GM19351 (cell line): Measurements from ENCODE around the gene CCDC47.
A peak's percentile ranks its signal among the peaks of the same experiment; 100 is the strongest.

ENCODE experiments used
- ATAC-seq: cut with Tn5 transposase; IDR thresholded peaks from one replicate; pipeline ENCODE4 v1.9.1; 2021; ENCODE audit warnings: mild to moderate bottlenecking, moderate library complexity; ENCODE audit not compliant: unreplicated experiment

The CCDC47 gene

GRCh38 chr17:63699638-63700527, 73.5 kb downstream of the CCDC47 start, which contains the start of gene LIMD2:
LIMD2 (minus strand) TSS chr17:63700125; CDS start chr17:63699298, 827 bp downstream.
- ATAC-seq, result peak; percentile 13

GRCh38 chr17:63698886-63699637, 74.3 kb downstream of the CCDC47 start:
- ATAC-seq, result peak; percentile 23

GRCh38 chr17:63698381-63698885, 75.0 kb downstream of the CCDC47 start:
- ATAC-seq, result no peak

- no peak for ATAC-seq
Measured at GRCh38 chr17:63697341-63698286, 75.8 kb downstream of the CCDC47 start.

GRCh38 chr17:63696381-63696961, 76.9 kb downstream of the CCDC47 start:
- no peak for ATAC-seq

GRCh38 chr17:63695889-63696288, 77.5 kb downstream of the CCDC47 start:
- ATAC-seq, result no peak
